ENCODE measurements around the gene KLHL29.

DNA sequence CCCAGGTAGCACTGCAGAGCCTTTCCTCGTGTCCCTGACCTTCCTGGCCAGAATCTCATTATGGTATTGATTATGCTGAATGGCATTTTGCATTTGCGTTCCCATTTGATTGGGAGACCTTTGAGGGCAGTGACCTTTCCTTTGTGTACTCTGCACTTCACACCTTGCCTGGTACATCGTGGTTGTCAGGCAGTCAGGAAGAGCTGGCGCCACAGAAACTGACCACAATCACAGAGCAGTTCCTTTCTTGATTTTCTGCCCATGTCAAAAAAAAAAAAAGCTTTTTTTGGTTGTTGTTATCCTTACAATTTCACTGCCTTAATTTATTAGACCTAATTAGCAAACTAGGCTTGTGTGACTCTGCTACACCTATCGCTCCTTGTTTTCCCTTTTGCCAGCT, 8.9 kb upstream of the KLHL29 start:
- TF ChIP-seq POLR2A (IDR thresholded peaks at IDR 0.05) = no peak
- TF ChIP-seq, protein P1, sequence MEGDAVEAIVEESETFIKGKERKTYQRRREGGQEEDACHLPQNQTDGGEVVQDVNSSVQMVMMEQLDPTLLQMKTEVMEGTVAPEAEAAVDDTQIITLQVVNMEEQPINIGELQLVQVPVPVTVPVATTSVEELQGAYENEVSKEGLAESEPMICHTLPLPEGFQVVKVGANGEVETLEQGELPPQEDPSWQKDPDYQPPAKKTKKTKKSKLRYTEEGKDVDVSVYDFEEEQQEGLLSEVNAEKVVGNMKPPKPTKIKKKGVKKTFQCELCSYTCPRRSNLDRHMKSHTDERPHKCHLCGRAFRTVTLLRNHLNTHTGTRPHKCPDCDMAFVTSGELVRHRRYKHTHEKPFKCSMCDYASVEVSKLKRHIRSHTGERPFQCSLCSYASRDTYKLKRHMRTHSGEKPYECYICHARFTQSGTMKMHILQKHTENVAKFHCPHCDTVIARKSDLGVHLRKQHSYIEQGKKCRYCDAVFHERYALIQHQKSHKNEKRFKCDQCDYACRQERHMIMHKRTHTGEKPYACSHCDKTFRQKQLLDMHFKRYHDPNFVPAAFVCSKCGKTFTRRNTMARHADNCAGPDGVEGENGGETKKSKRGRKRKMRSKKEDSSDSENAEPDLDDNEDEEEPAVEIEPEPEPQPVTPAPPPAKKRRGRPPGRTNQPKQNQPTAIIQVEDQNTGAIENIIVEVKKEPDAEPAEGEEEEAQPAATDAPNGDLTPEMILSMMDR (IDR thresholded peaks at IDR 0.05) = no peak
